H9 (cell line): ENCODE measurements around the gene FHOD3. TPM values are rescaled to one million over a fixed set of nuclear protein-coding genes. Genes with fewer than 3 reads are reported as not detected.

Experiments
- DNase-seq: peaks from one replicate; pipeline ENCODE4 v3.0.0-alpha.2; 2017
- H2AFZ ChIP-seq: one replicate; pipeline ENCODE4 v1.6.1; 2013; ENCODE audit warnings: mild to moderate bottlenecking, low read length, control low read depth, moderate library complexity
- H2AK5ac ChIP-seq: 2 replicates; pipeline ENCODE4 v1.6.1; 2013; ENCODE audit warnings: low read length, control low read depth, mixed read lengths; ENCODE audit not compliant: insufficient read length
- H2BK120ac ChIP-seq: one replicate; pipeline ENCODE4 v1.6.1; 2013; ENCODE audit warnings: low read depth, mild to moderate bottlenecking, low read length, control low read depth, inconsistent platforms; ENCODE audit not compliant: poor library complexity, severe bottlenecking
- H2BK12ac ChIP-seq: 2 replicates; pipeline ENCODE4 v1.6.1; 2013; ENCODE audit warnings: low read length, control low read depth, mixed read lengths, low read depth; ENCODE audit not compliant: insufficient read length
- H2BK15ac ChIP-seq: 2 replicates; pipeline ENCODE4 v1.6.1; 2013; ENCODE audit warnings: low read depth, low read length, control low read depth
- H2BK20ac ChIP-seq: one replicate; pipeline ENCODE4 v1.6.1; 2013; ENCODE audit warnings: low read depth, mild to moderate bottlenecking, low read length, control low read depth, inconsistent platforms; ENCODE audit not compliant: poor library complexity, severe bottlenecking
- H2BK5ac ChIP-seq: 2 replicates; pipeline ENCODE4 v1.6.1; 2013; ENCODE audit warnings: low read length, control low read depth, mixed read lengths; ENCODE audit not compliant: insufficient read length
- H3K14ac ChIP-seq: 2 replicates; pipeline ENCODE4 v1.6.1; 2013; ENCODE audit warnings: low read length, control low read depth; ENCODE audit not compliant: insufficient read depth
- H3K18ac ChIP-seq: 2 replicates; pipeline ENCODE4 v1.6.1; 2013; ENCODE audit warnings: low read depth, mild to moderate bottlenecking, mixed read lengths, low read length, control low read depth; ENCODE audit not compliant: insufficient read length
- H3K23ac ChIP-seq: 2 replicates; pipeline ENCODE4 v1.6.1; 2013; ENCODE audit warnings: low read length, control low read depth, mixed read lengths, low read depth; ENCODE audit not compliant: insufficient read length
- H3K23me2 ChIP-seq: 2 replicates; pipeline ENCODE4 v1.6.1; 2013; ENCODE audit warnings: low read depth, mild to moderate bottlenecking, mixed read lengths, low read length, control low read depth; ENCODE audit not compliant: insufficient read length, poor library complexity, severe bottlenecking
- H3K27ac ChIP-seq: 2 replicates; pipeline ENCODE4 v1.5.1; 2013; ENCODE audit warnings: low read length, control low read depth, mixed read lengths, low read depth; ENCODE audit not compliant: insufficient read length
- H3K27me3 ChIP-seq: 2 replicates; pipeline ENCODE4 v1.6.1; 2013; ENCODE audit warnings: low read length, control low read depth, inconsistent platforms; ENCODE audit not compliant: insufficient read depth
- H3K4ac ChIP-seq: 2 replicates; pipeline ENCODE4 v1.6.1; 2013; ENCODE audit warnings: low read depth, mild to moderate bottlenecking, control low read depth, inconsistent platforms, low read length, moderate library complexity
- H3K4me1 ChIP-seq: 2 replicates; pipeline ENCODE4 v1.6.1; 2013; ENCODE audit warnings: low read length, control low read depth, inconsistent platforms; ENCODE audit not compliant: insufficient read depth
- H3K4me2 ChIP-seq: 2 replicates; pipeline ENCODE4 v1.6.1; 2013; ENCODE audit warnings: low read length, control low read depth, mixed read lengths; ENCODE audit not compliant: insufficient read length, insufficient read depth
- H3K56ac ChIP-seq: 2 replicates; pipeline ENCODE4 v1.6.1; 2013; ENCODE audit warnings: low read depth, mild to moderate bottlenecking, mixed read lengths, low read length, control low read depth; ENCODE audit not compliant: insufficient read length
- H3K79me1 ChIP-seq: 2 replicates; pipeline ENCODE4 v1.6.1; 2013; ENCODE audit warnings: low read depth, mild to moderate bottlenecking, moderate library complexity, low read length, control low read depth, inconsistent platforms; ENCODE audit not compliant: insufficient read depth, poor library complexity, severe bottlenecking
- H3K79me2 ChIP-seq: 2 replicates; pipeline ENCODE4 v1.6.1; 2013; ENCODE audit warnings: low read length, control low read depth, inconsistent platforms; ENCODE audit not compliant: insufficient read depth
- H3K9ac ChIP-seq: 2 replicates; pipeline ENCODE4 v1.6.1; 2013; ENCODE audit warnings: low read length, control low read depth, mixed read lengths; ENCODE audit not compliant: insufficient read length; ENCODE audit errors: extremely low read depth
- H3K9me3 ChIP-seq: one replicate; pipeline ENCODE4 v1.6.1; 2013; ENCODE audit warnings: low read depth, low read length, inconsistent platforms; ENCODE audit not compliant: control insufficient read depth
- H3T11ph ChIP-seq: one replicate; pipeline ENCODE4 v1.6.1; 2013; ENCODE audit warnings: mild to moderate bottlenecking, low read length, control low read depth, inconsistent platforms
- H4K20me1 ChIP-seq: one replicate; pipeline ENCODE4 v1.6.1; 2013; ENCODE audit not compliant: control insufficient read depth, insufficient read length, insufficient read depth
- H4K5ac ChIP-seq: 2 replicates; pipeline ENCODE4 v1.6.1; 2013; ENCODE audit warnings: low read depth, mild to moderate bottlenecking, mixed read lengths, low read length, control low read depth; ENCODE audit not compliant: insufficient read length
- H4K8ac ChIP-seq: replicated peaks from 2 replicates; pipeline ENCODE4 v1.6.1; 2013; ENCODE audit warnings: low read length, control low read depth, mixed read lengths, low read depth; ENCODE audit not compliant: insufficient read length
- H4K91ac ChIP-seq: 2 replicates; pipeline ENCODE4 v1.6.1; 2013; ENCODE audit warnings: low read depth, mild to moderate bottlenecking, moderate library complexity, mixed read lengths, low read length, control low read depth; ENCODE audit not compliant: insufficient read length
- H3K27ac Mint-ChIP-seq, 3 experiments: 2 replicates in 2 of 3; 3 replicates in 1 of 3; pipeline ENCODE4 v1.8.0; 2020 to 2021; ENCODE audit warnings: mixed read lengths in 3 of 3, mild to moderate bottlenecking in 1 of 3, moderate library complexity in 1 of 3
- H3K27me3 Mint-ChIP-seq: 2 replicates; pipeline ENCODE4 v1.8.0; 2021; ENCODE audit warnings: low read depth, mild to moderate bottlenecking, moderate library complexity, mixed read lengths
- H3K36me3 Mint-ChIP-seq, 3 experiments: 2 replicates in 2 of 3; 3 replicates in 1 of 3; pipeline ENCODE4 v1.8.0; 2020 to 2021; ENCODE audit warnings: low read depth in 3 of 3, mixed read lengths in 3 of 3; ENCODE audit not compliant: insufficient read depth in 1 of 3
- H3K4me1 Mint-ChIP-seq, 2 experiments: 2 replicates each; pipeline ENCODE4 v1.8.0; 2020; ENCODE audit warnings: mixed read lengths in 2 of 2
- H3K4me3 Mint-ChIP-seq, 2 experiments: 2 replicates in 1 of 2; 3 replicates in 1 of 2; pipeline ENCODE4 v1.8.0; 2020 to 2021; ENCODE audit warnings: mild to moderate bottlenecking in 2 of 2, mixed read lengths in 2 of 2, moderate library complexity in 1 of 2
- H3K9me3 Mint-ChIP-seq, 2 experiments: 2 replicates in 1 of 2; 3 replicates in 1 of 2; pipeline ENCODE4 v1.8.0; 2020; ENCODE audit warnings: mild to moderate bottlenecking in 2 of 2, mixed read lengths in 2 of 2, moderate library complexity in 1 of 2
- CTCF ChIP-seq: fragments of 200-600 bp; sonication (generic); conservative IDR thresholded peaks from 3 replicates; pipeline ENCODE4 v1.8.0; 2021; ENCODE audit warnings: antibody characterized with exemption, mild to moderate bottlenecking
- WGBS: extraction: QIAGEN DNeasy Blood & Tissue Kit; methylation state at CpG from one replicate; pipeline ENCODE4 v1.1.7; 2013; ENCODE audit warnings: missing lambda C conversion rate, low lambda C conversion rate, mixed read lengths; ENCODE audit not compliant: insufficient read length; ENCODE audit errors: extremely low coverage; 5-methylcytosine and 5-hydroxymethylcytosine counted together
- total RNA-seq: library from RNA; stranded (reverse); gene quantifications from 2 replicates; pipeline ENCODE4 v1.2.1, GENCODE V29; 2021

FHOD3 gene
- total RNA-seq, 1 experiment from 2014 or later, result 8.0 TPM

DNA sequence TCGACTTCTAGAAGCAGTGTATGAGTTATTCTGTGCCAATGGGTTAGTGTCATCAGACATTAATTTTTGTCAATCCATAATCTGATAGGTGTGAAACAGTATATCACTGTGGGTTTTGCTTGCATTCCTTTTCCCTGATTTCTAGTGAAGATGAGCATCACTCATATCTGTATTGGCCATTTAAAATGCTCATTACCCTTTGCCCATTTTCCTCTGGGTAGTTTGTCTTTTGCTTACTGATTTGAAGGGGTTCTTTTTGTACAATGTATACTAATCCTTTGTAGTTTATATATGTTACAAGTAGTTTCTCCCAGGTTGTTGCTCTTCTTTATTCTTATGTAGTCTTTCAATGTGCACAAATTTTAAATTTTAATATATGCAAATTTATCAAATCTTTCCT lies 379.1 kb downstream of the FHOD3 start:
- no peak overlapping the region for H2BK20ac ChIP-seq
- no peak overlapping the region for H3K4me2 ChIP-seq
- no CpG with 5 or more reads among the region's 1 CpG for WGBS
- no peak overlapping the region for H3K56ac ChIP-seq
- no peak overlapping the region for H3K27ac ChIP-seq
- no peak overlapping the region for H3K23ac ChIP-seq
- H3K4me1 ChIP-seq, result no peaks in the 10 kb centered on the region; the same call in 1 of the 2 replicates
- H3K79me1 ChIP-seq, result no peaks in the 10 kb centered on the region
- H3K9ac ChIP-seq, result no peak overlapping the region
- no peak overlapping the region for H3K4ac ChIP-seq
- no peaks in the 10 kb centered on the region for H3K27me3 ChIP-seq
- no peak for TF ChIP-seq CTCF
- peaks cover 7 to 22% (median 11%) of the 10 kb centered on the region in 3 experiments for H3K36me3 Mint-ChIP-seq
- no peak overlapping the region for H3K14ac ChIP-seq
- no peaks in the 10 kb centered on the region for H3K9me3 ChIP-seq
- H3K18ac ChIP-seq, result no peak overlapping the region
- H3K27me3 Mint-ChIP-seq, result peaks cover 5% of the 10 kb centered on the region; the same call in 1 of the 2 replicates
- no peak overlapping the region for H4K8ac ChIP-seq
- H3K23me2 ChIP-seq, result no peaks in the 10 kb centered on the region
- H3K4me1 Mint-ChIP-seq, result peaks cover 8 to 12% of the 10 kb centered on the region in 2 experiments
- H3K79me2 ChIP-seq, result no peaks in the 10 kb centered on the region
- no peak overlapping the region for H3T11ph ChIP-seq
- no peak overlapping the region for H2BK12ac ChIP-seq
- no peak overlapping the region for H3K4me3 Mint-ChIP-seq
- no peak overlapping the region for H2AK5ac ChIP-seq
- H2AFZ ChIP-seq, result no peak overlapping the region
- no peak overlapping the region for H4K5ac ChIP-seq
- no peak overlapping the region for H4K91ac ChIP-seq
- no peak overlapping the region for H2BK15ac ChIP-seq
- no peak overlapping the region for H3K27ac Mint-ChIP-seq
- no peak overlapping the region for H2BK120ac ChIP-seq
- peaks cover 8 to 12% of the 10 kb centered on the region in 2 experiments for H3K9me3 Mint-ChIP-seq
- no peak overlapping the region for H2BK5ac ChIP-seq
- H4K20me1 ChIP-seq, result no peaks in the 10 kb centered on the region
- no peak for DNase-seq
